GM12873 (cell line): Measurements from ENCODE around the gene ZNF717.
"Not testable (repeated sequence)": the region's sequence is repeated elsewhere in the genome, so short reads cannot be mapped to it uniquely, and the experiment has no call there.

Experiments used
- TF ChIP-seq, protein P1 (sequence below): IDR thresholded peaks from 2 replicates; pipeline ENCODE4 v1.5.1; 2012; ENCODE audit warnings: low read depth, mild to moderate bottlenecking, moderate library complexity, low read length, control low read depth; ENCODE audit not compliant: insufficient read depth; ENCODE audit errors: missing control alignments

The ZNF717 gene

GRCh38 chr3:75785081-75785755 is at the start of gene ZNF717:
ZNF717 (minus strand) TSS chr3:75785549; CDS start chr3:75783362, 2,187 bp downstream.
- TF ChIP-seq, protein P1, sequence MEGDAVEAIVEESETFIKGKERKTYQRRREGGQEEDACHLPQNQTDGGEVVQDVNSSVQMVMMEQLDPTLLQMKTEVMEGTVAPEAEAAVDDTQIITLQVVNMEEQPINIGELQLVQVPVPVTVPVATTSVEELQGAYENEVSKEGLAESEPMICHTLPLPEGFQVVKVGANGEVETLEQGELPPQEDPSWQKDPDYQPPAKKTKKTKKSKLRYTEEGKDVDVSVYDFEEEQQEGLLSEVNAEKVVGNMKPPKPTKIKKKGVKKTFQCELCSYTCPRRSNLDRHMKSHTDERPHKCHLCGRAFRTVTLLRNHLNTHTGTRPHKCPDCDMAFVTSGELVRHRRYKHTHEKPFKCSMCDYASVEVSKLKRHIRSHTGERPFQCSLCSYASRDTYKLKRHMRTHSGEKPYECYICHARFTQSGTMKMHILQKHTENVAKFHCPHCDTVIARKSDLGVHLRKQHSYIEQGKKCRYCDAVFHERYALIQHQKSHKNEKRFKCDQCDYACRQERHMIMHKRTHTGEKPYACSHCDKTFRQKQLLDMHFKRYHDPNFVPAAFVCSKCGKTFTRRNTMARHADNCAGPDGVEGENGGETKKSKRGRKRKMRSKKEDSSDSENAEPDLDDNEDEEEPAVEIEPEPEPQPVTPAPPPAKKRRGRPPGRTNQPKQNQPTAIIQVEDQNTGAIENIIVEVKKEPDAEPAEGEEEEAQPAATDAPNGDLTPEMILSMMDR = not testable (repeated sequence)

- TF ChIP-seq, protein P1 = no peak
These were observed 29.4 kb upstream of the ZNF717 start for GRCh38 chr3:75814797-75815196.

GRCh38 chr3:75782506-75782905 is 2.8 kb downstream of the ZNF717 start:
- TF ChIP-seq, protein P1 = no peak

GRCh38 chr3:75781079-75781745 is 4.1 kb downstream of the ZNF717 start:
- TF ChIP-seq, protein P1 = no peak

- TF ChIP-seq, protein P1 = no peak
These were observed 16.9 kb downstream of the ZNF717 start for GRCh38 chr3:75768303-75769017.

GRCh38 chr3:75737831-75738493 is 47.4 kb downstream of the ZNF717 start:
- TF ChIP-seq, protein P1 = no peak
